GM18526 (cell line): ENCODE data around the gene BCL2.

Experiments
- POLR2A ChIP-seq: IDR thresholded peaks from 3 replicates; pipeline ENCODE4 v1.6.1; 2011; ENCODE audit not compliant: insufficient read length; ENCODE audit errors: extremely low read depth

The BCL2 gene

DNA sequence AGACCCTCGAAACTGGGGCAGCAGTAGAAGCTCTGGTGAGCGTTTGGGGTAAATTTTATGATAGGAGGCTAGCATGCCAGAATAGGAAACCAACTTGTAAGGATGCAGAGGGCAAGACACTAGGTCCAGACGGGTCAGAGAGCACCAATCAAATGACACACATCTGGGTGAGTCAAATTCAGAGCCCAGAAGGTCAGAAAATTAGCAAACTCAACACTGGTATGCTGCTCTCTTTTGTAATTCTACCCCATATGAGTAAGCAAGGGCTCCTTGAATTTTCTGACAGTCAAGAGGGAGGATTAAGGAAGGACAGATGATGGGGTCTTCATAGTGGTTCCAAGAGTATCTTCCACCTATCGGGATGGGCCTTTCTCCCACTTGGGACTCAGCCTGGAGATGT is 209.8 kb downstream of the BCL2 start:
- no peak for TF ChIP-seq POLR2A

DNA sequence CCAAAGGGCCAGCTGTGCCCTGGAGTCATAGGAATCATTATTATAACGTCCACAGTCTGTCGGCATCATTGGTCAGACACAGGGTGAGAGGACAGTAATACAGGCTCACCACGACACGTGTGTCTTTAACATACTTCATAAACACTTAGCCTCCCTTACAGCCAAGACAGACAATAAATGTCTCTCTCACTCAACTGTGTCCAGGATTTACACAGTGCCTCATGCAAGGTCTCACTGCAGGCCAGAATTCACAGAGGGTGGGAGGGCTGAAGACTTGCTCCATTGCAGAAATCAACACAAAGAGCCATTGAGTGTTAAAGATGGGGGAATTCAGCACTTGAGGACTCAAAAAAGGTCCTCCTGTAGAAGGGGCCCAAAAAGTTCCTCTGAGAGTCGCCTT is 210.5 kb downstream of the BCL2 start:
- no peak for TF ChIP-seq POLR2A

DNA sequence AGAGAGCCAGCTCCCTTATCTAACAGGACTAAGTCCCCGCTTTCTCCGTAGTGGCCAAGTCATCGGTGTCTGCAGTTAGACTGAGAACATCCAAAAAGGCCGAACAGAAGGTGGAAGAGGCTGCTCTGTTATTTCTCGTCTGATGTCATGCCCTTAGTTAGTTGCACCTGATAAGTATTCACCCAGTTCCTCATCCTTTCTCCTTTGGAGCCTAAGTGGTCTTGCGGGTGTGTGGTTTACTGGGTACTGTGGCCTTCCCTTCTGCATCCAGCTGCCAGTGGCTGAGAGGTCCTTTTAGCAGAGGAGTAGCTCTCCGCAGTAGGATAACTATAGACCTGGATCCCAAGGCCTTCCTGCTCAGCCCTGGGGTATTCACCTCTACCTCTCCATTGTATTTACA is 211.6 kb downstream of the BCL2 start:
- no peak for TF ChIP-seq POLR2A

DNA sequence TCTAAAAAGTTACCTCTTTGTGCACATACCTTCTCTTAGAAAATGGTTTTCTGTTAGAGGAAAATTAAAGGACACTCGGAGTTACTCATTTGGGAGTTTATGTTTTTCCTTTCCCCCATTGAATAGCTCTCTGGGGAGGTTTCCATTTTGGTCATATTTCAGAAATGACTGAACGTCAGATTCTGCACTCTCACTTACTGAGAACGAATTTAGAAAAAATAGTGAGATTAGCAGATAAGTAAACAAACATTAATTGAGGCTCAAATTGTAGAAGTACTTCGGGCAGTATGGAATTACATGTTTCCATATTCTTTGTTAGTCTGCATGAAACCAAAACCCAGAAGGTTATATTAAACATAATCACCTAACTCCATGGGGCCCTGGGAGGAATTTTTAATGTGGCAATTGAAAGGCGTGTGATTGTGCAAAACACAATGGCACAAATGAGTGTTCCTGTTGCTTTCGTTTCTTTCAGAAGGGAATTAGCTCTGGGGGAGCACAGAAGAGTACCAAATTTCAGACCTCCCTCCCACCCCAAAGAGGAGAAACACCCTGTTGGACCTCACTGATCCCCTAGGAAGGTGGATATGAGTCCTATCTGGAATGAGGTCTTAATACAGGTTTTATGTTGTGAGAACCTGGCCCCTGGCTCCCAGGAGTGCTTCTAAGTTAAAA is 212.3 kb downstream of the BCL2 start:
- TF ChIP-seq POLR2A = no peak

DNA sequence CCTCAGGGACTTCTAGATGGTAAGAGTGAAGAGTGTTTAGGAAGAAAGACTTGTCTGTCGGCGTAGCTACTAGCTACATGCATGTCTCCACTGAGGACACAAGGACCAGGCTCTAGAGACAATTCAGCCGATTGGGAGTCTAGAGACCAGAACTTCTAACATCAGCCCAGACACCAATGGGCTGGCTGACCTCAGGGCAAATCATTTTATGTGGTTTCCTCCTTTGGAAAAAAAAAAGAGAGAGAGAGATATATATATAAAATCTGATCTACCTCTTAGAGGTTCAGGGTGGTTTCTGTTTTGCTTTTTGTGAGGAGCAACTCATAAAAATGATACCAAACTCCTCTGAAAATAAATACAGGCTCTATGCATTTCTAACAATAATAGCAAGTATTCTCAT is 212.8 kb downstream of the BCL2 start:
- TF ChIP-seq POLR2A = no peak

DNA sequence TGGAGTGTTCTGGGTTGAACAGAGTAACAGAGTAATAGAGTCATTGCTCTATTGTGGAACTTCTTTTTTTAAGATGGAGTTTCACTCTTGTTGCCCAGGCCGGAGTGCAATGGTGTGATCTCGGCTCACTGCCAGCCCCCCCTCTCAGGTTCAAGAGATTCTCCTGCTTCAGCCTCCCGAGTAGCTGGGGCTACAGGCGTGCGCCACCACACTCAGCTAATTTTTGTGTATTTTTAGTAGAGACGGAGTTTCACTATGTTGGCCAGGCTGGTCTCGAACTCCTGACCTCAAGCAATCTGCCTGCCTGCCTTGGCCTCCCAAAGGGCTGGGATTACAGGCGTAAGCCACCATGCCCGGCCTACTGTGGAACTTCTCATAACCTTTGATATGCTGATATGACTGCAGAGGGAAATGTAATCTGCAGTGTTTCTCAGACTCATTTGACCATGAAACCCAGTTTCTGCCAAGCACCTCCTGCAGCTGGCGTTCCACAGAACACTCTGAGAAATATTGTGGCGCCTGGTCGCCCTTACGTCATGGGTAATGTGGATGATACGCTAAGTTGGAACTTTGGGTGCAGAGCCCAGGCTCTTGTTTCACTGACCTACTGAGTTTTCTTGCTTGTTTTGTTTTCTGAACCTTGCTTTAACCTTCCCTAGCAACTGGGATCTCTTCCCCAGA is 213.8 kb downstream of the BCL2 start:
- no peak for TF ChIP-seq POLR2A

DNA sequence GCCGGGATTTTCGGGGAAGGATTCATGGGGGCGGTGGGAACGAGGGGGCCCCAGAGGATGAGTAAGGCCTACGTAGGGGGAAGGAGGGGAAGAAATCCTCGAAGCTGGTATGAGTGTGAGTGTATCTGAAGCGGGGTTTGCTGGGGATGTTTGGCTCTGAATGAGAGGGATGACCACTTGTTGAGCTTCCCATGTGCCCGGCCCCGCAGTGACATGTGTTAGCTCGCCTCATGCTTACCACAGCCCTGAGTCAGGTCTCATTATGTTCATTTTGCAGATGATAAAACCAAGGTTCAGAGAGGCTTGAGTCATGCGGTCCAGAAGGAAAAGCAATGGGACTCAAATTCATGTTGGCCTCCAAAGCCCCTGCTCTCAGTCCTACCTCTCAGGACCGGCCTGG is 214.7 kb downstream of the BCL2 start:
- TF ChIP-seq POLR2A = no peak

DNA sequence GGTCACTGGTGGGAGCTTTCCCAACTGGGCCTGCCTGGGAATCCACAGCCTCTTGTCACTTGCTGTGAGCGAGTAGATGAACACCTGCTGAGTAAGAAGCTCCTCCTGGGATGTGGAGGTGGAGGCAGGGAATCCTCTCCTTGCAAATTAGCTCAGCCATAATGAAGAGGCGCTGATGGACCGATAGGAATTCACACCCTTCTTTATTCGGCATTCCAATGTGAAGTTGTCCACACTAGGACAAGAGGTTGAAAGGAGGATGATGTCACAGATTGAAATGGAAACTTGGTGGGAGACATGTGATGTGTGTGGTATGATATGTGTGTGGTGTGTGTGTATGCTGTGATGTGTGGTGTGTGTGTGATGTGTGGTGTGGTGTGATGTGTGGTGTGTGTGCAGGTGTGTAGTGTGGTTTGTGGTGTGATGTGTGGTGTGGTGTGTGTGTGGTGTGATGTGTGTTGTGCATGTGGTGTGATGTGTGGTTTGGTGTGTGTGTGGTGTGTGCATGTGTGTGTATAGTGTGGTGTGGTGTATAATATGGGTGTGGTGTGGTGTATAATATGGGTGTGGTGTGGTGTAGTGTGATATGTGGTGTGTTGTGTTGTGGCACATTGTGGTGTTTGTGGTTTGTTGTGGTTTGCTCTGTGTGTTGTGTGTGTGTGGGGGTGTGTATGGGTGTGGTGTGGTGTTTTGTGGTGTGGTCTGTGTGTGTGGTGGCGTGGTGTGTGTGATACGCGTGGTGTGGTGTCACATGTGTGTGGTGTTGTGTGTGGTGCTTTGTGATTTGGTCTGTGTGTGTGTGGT is 216.4 kb downstream of the BCL2 start:
- TF ChIP-seq POLR2A = no peak

DNA sequence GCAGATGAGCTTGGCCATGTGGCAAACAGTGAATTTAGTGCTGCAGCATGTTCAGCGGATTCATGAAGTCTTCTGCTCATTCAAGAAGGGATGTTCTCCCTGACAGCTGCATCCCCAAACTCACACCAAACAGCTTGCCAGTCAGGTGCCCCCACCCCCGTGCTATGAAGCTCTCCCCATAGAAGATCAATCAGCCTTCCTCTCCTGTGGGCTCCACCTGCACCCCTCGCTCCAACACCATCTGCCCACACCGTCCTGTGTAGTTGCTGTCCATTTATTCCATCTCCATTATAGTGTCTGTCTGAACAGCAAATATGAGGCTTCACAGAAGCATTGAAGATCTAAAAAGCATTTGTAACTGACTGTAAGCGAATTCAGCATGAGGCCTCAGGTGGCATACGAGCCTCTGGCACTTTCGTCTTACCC is 218.9 kb downstream of the BCL2 start:
- TF ChIP-seq POLR2A = no peak

DNA sequence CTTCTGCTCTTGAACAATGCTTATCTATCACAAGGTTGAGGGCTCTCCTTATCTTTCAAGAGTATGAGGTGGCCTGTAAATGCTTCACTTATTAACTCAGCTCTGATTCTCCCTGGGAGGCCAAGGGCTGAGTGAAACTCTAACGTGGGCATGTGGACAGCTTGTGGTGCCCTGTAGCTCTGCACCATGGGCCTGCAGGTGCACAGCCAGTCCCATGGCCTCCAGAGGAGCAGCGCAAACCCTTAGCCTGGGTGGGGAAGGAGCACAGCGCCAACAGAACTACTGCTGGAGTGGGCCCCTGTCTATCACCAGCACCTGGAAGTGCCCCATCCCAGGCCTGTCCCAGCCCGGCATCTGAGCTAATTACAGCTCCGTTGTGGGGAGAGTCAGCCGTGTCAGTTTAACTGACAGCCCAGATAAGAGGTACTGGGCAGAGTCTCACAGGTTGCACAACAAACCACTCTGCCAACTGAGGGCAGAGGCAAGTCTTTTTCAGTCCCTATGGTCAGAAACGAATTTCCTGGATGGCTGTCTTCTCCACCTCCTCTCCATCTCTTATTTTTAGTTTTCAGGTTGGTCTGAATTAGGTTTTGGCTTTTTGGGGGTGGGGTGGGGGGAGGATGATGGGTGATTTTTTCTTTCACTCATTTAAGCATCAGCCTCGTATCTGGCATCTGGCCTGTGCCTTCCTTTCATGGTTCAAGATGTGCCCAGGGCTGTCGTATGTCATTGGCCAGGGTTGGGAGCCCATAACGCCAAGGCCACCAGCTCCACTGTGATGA is 219.5 kb downstream of the BCL2 start:
- TF ChIP-seq POLR2A = peak; percentile 43

DNA sequence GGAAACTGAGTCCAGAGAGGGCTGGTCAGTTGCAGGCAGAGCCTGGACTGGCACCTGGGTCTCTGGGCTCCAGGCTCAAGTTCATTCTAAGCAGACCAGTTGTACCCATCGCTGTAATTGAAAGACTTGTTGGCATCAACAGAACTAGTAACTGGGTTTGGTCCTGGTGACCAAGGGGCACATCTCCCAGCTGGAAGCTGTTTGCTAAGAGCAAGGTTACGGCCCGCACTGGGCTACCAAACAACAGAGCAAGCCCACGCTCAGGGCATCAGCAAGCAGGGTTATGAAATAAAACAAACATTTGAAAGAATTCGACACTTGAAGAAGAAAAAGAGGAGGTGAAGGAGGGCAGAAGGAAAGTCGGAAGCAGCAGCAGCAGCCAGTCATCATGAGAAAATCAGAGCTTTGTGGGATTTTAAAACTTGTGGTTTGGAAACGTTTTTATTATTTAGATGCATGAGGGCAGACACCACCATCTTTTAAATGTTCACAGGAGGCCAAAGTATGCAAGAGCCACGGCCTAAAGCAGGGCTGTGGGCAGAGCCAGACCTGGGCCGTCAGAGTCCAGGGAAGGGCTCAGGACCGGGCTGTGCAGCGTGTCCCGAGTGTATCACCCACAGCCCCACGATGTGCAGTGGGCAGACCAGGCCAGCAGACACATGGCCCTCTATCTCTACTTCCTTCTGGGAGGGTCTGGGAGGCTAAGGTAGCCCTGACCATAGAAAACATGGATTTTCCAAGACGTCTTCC is 220.3 kb downstream of the BCL2 start:
- TF ChIP-seq POLR2A = no peak

DNA sequence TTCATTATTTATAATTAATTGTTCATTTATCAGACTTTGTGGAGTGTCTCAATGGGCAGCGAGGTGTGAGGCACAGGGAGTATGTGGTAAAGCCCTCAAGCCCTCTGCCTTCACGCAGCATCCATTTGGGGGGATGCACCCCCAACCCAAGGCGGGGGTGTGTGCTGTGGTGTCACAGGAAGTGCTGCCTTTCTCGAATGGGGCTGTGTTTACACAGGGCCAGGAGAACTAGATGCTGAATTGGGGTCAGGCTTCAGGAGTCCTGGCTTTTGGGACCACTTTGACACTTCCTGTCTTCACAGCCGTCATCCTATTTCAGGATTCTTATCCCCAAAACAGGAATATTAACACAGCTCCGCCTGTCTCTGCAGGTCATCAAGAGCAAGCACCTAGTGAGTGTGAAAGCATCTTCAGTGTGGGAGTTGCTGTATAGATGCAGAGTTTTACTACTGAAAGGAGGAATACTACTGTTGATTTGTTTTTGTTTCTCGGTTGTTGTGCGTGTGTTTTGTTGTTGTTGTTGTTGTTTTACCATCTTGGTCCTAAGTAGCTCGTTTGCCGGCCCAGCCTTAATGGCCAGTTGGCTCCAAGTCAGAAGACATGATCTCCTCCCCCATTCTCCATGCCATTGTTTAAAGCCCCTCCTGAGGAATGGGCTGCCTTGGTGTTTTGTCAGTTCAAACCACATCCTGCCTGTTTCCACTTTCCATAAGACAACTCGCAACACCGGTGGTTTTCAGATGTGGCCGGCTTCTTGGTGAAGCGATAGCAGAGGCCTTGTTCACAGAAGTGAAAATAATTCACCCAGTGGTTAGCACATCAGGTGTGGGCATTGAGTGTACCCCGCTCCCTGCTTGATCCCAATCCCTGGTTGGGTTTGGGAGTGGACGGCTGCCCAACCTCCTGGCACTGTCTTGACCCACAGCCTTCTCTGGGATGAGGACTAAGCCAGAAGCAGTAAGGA is 221.3 kb downstream of the BCL2 start:
- no peak for TF ChIP-seq POLR2A

DNA sequence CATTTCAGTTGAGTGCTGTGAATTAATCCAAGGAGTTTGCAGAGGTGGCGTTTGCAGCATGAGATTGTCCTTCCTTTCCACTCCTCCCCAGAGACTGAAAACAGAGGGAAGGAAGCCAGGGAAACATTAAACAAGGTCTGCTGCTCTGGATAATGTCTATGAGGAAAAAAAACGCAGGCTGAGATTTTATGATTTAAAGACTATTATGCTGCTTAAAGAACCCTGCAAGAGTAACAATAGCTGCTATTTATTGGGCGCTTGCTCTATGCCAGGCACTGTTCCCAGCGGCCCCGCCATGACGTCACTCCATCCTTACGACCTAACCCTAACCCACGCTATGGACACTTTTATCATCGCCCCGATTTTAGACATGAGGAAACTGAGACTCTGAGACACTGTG is 222.4 kb downstream of the BCL2 start:
- no peak for TF ChIP-seq POLR2A

DNA sequence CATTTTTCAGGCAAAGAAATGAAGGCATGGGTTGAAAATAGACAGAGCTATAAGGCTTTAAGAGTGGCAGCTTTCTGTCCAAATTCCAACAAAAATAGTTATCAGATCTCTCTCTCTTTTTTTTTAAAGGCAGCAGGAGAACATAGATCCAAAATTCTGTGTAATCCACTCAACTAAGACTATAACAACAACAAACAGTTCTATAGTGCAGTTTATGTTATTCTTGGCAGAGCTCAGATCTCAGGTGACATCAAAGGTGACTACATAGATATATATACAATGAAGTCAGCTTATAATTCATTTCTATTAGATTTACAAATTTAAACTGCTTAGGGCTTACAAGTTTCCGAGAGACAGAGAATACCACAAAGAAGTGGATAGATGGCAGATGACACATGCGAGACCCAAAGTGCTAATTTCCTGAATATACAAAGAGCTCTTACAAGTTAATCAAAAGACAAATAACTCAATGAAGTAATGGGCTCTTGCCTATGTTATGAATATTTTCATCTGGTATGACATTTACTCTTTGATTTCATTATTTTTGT is 223.2 kb downstream of the BCL2 start:
- TF ChIP-seq POLR2A = no peak

DNA sequence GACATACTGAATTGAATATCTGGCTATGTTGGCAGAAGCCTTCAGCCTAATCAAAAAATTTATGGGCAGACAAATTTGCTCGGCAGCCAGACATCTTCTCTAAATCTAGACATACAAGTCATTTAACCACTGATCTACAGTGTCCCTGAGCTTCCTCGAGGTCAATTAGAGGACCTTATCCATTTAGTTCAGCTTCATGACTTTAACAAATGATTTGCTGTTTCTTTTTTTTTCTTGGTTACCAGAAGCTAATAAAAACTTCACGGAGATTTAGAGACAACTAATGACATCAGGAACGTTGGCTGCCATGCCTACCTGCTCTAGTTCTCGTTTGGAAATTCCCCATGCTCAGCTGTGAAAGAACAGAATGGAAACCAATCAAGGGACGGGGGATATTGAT is 223.8 kb downstream of the BCL2 start:
- TF ChIP-seq POLR2A = no peak
